Measurements from ENCODE around the gene RWDD2A.

The RWDD2A gene

GRCh38 chr6:83153883-83154521, 39.2 kb upstream of the RWDD2A start:
- TF ChIP-seq EZH2phosphoT487 (conservative IDR thresholded peaks at IDR 0.05; ENCODE audit: low read length) (no peak), CTCF (IDR thresholded peaks at IDR 0.05; ENCODE audit: insufficient read depth, low read length, poor library complexity, severe bottlenecking) (no peak)
- no peak overlapping the region for H3K4me2 ChIP-seq (ENCODE audit: low read depth, low read length, poor library complexity, severe bottlenecking)
- no peak overlapping the region for H3K9ac ChIP-seq (ENCODE audit: low read length)

GRCh38 chr6:83155794-83156193, 37.4 kb upstream of the RWDD2A start:
- H3K4me2 ChIP-seq (ENCODE audit: low read depth, low read length, poor library complexity, severe bottlenecking), result no peak overlapping the region
- H2AFZ ChIP-seq (ENCODE audit: low read depth, low read length, severe bottlenecking), result no peak overlapping the region
- no peak overlapping the region for H3K4me3 ChIP-seq (ENCODE audit: insufficient read depth, low read length, poor library complexity, severe bottlenecking)
- no peaks in the 10 kb centered on the region for H3K27me3 ChIP-seq (ENCODE audit: low read length)
- TF ChIP-seq EZH2phosphoT487 (conservative IDR thresholded peaks at IDR 0.05; ENCODE audit: low read length) (no peak), CTCF (IDR thresholded peaks at IDR 0.05; ENCODE audit: insufficient read depth, low read length, poor library complexity, severe bottlenecking) (no peak)
- no peaks in the 10 kb centered on the region for H4K20me1 ChIP-seq (ENCODE audit: low read depth, low read length)
- H3K9ac ChIP-seq (ENCODE audit: low read length), result no peak overlapping the region
- no peaks in the 10 kb centered on the region for H3K9me2 ChIP-seq (replicated peaks; ENCODE audit: insufficient read depth, low read length)
- peaks cover 51% of the 10 kb centered on the region for H3K36me3 ChIP-seq (ENCODE audit: low read length)
- H3K79me2 ChIP-seq (ENCODE audit: insufficient read depth, low read length), result no peaks in the 10 kb centered on the region
- no peaks in the 10 kb centered on the region for H3F3A ChIP-seq (ENCODE audit: insufficient read depth)
- H3K27ac ChIP-seq (ENCODE audit: low read depth, low read length), result no peak overlapping the region
- H3K9me3 ChIP-seq (ENCODE audit: insufficient read depth, low read length), result no peaks in the 10 kb centered on the region

More at GRCh38 chr6:83153883-83154521, 39.2 kb upstream of the RWDD2A start:
- Histone ChIP-seq H3K27ac (ENCODE audit: low read depth, low read length) (no peak overlapping the region), H3K27me3 (ENCODE audit: low read length) (no peaks in the 10 kb centered on the region), H3K9me2 (replicated peaks; ENCODE audit: insufficient read depth, low read length) (no peaks in the 10 kb centered on the region), H4K20me1 (ENCODE audit: low read depth, low read length) (no peaks in the 10 kb centered on the region), H2AFZ (ENCODE audit: low read depth, low read length, severe bottlenecking) (no peak overlapping the region), H3K4me3 (ENCODE audit: insufficient read depth, low read length, poor library complexity, severe bottlenecking) (no peak overlapping the region), H3F3A (ENCODE audit: insufficient read depth) (no peaks in the 10 kb centered on the region), H3K79me2 (ENCODE audit: insufficient read depth, low read length) (no peaks in the 10 kb centered on the region), H3K36me3 (ENCODE audit: low read length) (peaks cover 51% of the 10 kb centered on the region), H3K9me3 (ENCODE audit: insufficient read depth, low read length) (no peaks in the 10 kb centered on the region)

DNA sequence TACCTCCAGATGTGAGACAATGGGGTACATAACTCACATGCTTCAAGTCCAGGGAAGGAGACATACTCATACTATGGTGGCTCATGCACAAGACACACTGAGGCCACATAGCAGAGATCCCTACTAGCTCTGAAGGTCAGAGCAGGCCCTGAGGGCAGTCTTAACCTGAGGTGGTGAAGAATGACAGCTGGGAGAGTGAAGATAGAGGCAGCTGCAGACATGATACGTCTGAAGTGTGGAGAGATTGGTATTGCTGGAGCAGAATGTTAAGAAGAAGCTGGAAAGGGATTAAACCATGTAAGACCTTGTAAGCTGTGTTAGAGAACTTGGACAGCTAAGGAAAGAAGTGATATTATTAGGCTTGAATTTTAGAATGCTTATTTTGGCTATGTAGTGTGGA, 33.0 kb upstream of the RWDD2A start:
- Histone ChIP-seq H3F3A (ENCODE audit: insufficient read depth) (no peaks in the 10 kb centered on the region), H3K27me3 (ENCODE audit: low read length) (no peaks in the 10 kb centered on the region), H4K20me1 (ENCODE audit: low read depth, low read length) (no peaks in the 10 kb centered on the region), H3K9me2 (replicated peaks; ENCODE audit: insufficient read depth, low read length) (no peaks in the 10 kb centered on the region), H3K9ac (ENCODE audit: low read length) (no peak overlapping the region), H3K9me3 (ENCODE audit: insufficient read depth, low read length) (no peaks in the 10 kb centered on the region), H3K4me2 (ENCODE audit: low read depth, low read length, poor library complexity, severe bottlenecking) (no peak overlapping the region), H3K4me3 (ENCODE audit: insufficient read depth, low read length, poor library complexity, severe bottlenecking) (no peak overlapping the region), H2AFZ (ENCODE audit: low read depth, low read length, severe bottlenecking) (no peak overlapping the region), H3K79me2 (ENCODE audit: insufficient read depth, low read length) (no peaks in the 10 kb centered on the region), H3K36me3 (ENCODE audit: low read length) (peaks cover 45% of the 10 kb centered on the region; the same call in 1 of the 2 replicates), H3K27ac (ENCODE audit: low read depth, low read length) (no peak overlapping the region)
- TF ChIP-seq EZH2phosphoT487 (conservative IDR thresholded peaks at IDR 0.05; ENCODE audit: low read length) (no peak), CTCF (IDR thresholded peaks at IDR 0.05; ENCODE audit: insufficient read depth, low read length, poor library complexity, severe bottlenecking) (no peak)

Measured in SU-DHL-6 (cell line).